ENCODE measurements around the gene SLBP. TPM values are rescaled to one million over a fixed set of nuclear protein-coding genes. Genes with fewer than 3 reads are reported as not detected.

Gene SLBP
- total and polyA plus RNA-seq, 4 donors = 25.1 to 35.1 (median 26.3) TPM

GRCh38 chr4:1726146-1726934 lies 14.2 kb upstream of the SLBP start:
- no peak overlapping the region for H3K27ac ChIP-seq (ENCODE audit: low read depth in 1 of 2, low read length in 2 of 2)
- H3K4me3 ChIP-seq (ENCODE audit: low read length in 2 of 2) = no peak overlapping the region
- 65 to 66% methylated on average over 17 of the region's 17 CpGs for WGBS, 2 donors
- no peaks in the 10 kb centered on the region for H3K36me3 ChIP-seq (ENCODE audit: control insufficient read depth in 1 of 2, insufficient read depth in 2 of 2, low read length in 1 of 2)
- peak; percentile 72 for ATAC-seq (ENCODE audit: low FRiP score)
- peak; percentile 92 to 95 for DNase-seq
- no peaks in the 10 kb centered on the region for H3K27me3 ChIP-seq (ENCODE audit: control insufficient read depth in 1 of 2, insufficient read depth in 2 of 2, low read length in 1 of 2)
- intact Hi-C loops (cut with DNase I) = loop anchor here in 1 of 2 donors (10.0 kb wide), 1 partner anchor 372 kb away; no protein-coding TSS in a partner anchor
- no peaks in the 10 kb centered on the region for H3K4me1 ChIP-seq (ENCODE audit: control insufficient read depth in 1 of 2, insufficient read depth in 2 of 2, low read length in 2 of 2)
- no peaks in the 10 kb centered on the region for H3K9me3 ChIP-seq (ENCODE audit: control insufficient read depth, low read length)

DNA sequence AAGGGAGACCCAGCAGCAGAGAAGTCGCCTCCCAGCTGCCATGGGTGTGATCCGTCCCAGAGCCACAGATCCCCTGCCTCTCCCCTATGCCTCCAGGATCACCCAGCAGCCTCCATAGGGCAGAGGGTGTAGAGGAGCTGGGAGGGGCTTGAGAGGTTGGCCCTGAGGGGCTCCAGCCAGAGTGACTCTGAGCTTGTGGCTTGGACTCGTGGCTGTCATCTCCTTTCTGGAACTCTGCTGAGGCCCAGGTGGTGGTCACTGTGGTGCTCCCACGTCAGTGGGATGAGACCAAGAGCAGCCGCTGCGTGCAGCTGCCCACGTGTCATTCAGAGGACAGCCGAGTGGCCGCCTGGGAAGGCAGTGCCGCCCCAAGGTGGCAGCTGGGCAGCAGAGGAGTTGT lies 13.4 kb upstream of the SLBP start:
- no peaks in the 10 kb centered on the region for H3K36me3 ChIP-seq (ENCODE audit: control insufficient read depth in 1 of 2, insufficient read depth in 2 of 2, low read length in 1 of 2)
- H3K27me3 ChIP-seq (ENCODE audit: control insufficient read depth in 1 of 2, insufficient read depth in 2 of 2, low read length in 1 of 2) = no peaks in the 10 kb centered on the region
- DNase-seq (peak; percentile 40 to 63), ATAC-seq (ENCODE audit: low FRiP score) (no peak)
- H3K4me1 ChIP-seq (ENCODE audit: control insufficient read depth in 1 of 2, insufficient read depth in 2 of 2, low read length in 2 of 2) = no peaks in the 10 kb centered on the region
- intact Hi-C loops (cut with DNase I) = loop anchor here in 1 of 2 donors (10.0 kb wide), 1 partner anchor 371 kb away; no protein-coding TSS in a partner anchor
- no peak overlapping the region for H3K27ac ChIP-seq (ENCODE audit: low read depth in 1 of 2, low read length in 2 of 2)
- WGBS, 2 donors = 86 to 89% methylated on average over 10 of the region's 10 CpGs
- no peaks in the 10 kb centered on the region for H3K9me3 ChIP-seq (ENCODE audit: control insufficient read depth, low read length)
- H3K4me3 ChIP-seq (ENCODE audit: low read length in 2 of 2) = no peak overlapping the region

DNA sequence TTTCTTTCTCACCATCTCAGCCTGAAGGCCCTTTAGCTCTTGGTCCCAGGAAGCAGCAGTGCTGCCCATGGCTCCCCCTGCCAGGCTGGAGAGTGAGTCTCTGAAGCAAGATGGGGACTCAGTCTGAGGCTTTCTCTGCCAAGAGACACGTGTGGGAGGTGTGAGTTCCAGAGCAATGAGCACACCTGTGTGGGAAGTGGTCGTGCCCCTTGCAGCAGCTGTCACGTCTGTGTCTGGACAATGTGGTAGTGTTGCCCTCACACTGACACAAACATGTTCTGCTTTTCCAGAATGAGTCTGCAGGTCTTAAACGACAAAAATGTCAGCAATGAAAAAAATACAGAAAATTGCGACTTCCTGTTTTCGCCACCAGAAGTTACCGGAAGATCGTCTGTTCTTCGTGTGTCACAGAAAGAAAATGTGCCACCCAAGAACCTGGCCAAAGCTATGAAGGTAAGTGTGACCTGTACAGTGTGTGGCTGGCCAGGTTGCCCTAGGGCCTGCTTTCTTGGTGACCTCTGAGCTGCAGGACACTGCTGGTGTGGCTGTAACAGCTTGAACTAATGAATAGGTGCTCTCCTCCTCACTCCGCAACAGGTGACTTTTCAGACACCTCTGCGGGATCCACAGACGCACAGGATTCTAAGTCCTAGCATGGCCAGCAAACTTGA lies 11.1 kb upstream of the SLBP start:
- no peaks in the 10 kb centered on the region for H3K36me3 ChIP-seq (ENCODE audit: control insufficient read depth in 1 of 2, insufficient read depth in 2 of 2, low read length in 1 of 2)
- H3K27ac ChIP-seq (ENCODE audit: low read depth in 1 of 2, low read length in 2 of 2) = no peak overlapping the region
- intact Hi-C loops (cut with DNase I) = loop anchor here (5.0 to 10.0 kb wide), 2 partner anchors 141 to 368 kb away; no protein-coding TSS in a partner anchor
- H3K9me3 ChIP-seq (ENCODE audit: control insufficient read depth, low read length) = no peaks in the 10 kb centered on the region
- WGBS, 2 donors = 78 to 82% methylated on average over 12 of the region's 12 CpGs
- H3K27me3 ChIP-seq (ENCODE audit: control insufficient read depth in 1 of 2, insufficient read depth in 2 of 2, low read length in 1 of 2) = no peaks in the 10 kb centered on the region
- DNase-seq = peak in 1 of 2 donors; percentile 20
- no peak for ATAC-seq (ENCODE audit: low FRiP score)
- no peaks in the 10 kb centered on the region for H3K4me1 ChIP-seq (ENCODE audit: control insufficient read depth in 1 of 2, insufficient read depth in 2 of 2, low read length in 2 of 2)
- H3K4me3 ChIP-seq (ENCODE audit: low read length in 2 of 2) = no peak overlapping the region

GRCh38 chr4:1722551-1723118 lies 10.5 kb upstream of the SLBP start:
- H3K4me1 ChIP-seq (ENCODE audit: control insufficient read depth in 1 of 2, insufficient read depth in 2 of 2, low read length in 2 of 2) = no peaks in the 10 kb centered on the region
- WGBS, 2 donors = 52 to 61% methylated on average over 18 of the region's 18 CpGs
- peaks cover 0 to under 1% of the 10 kb centered on the region in 2 donors for H3K36me3 ChIP-seq (ENCODE audit: control insufficient read depth in 1 of 2, insufficient read depth in 2 of 2, low read length in 1 of 2)
- intact Hi-C loops (cut with DNase I) = loop anchor here (5.0 to 10.0 kb wide), 2 partner anchors 140 to 368 kb away; no protein-coding TSS in a partner anchor
- no peaks in the 10 kb centered on the region for H3K9me3 ChIP-seq (ENCODE audit: control insufficient read depth, low read length)
- no peaks in the 10 kb centered on the region for H3K27me3 ChIP-seq (ENCODE audit: control insufficient read depth in 1 of 2, insufficient read depth in 2 of 2, low read length in 1 of 2)
- peak in 1 of 2 donors; percentile 72 for DNase-seq
- no peak for ATAC-seq (ENCODE audit: low FRiP score)
- no peak overlapping the region for H3K27ac ChIP-seq (ENCODE audit: low read depth in 1 of 2, low read length in 2 of 2)
- no peak overlapping the region for H3K4me3 ChIP-seq (ENCODE audit: low read length in 2 of 2)

GRCh38 chr4:1721666-1722550 lies 9.8 kb upstream of the SLBP start:
- Histone ChIP-seq H3K27ac (ENCODE audit: low read depth in 1 of 2, low read length in 2 of 2) (no peak overlapping the region), H3K9me3 (ENCODE audit: control insufficient read depth, low read length) (no peaks in the 10 kb centered on the region), H3K4me3 (ENCODE audit: low read length in 2 of 2) (peak overlapping the region in 1 of 2 donors; percentile 34), H3K27me3 (ENCODE audit: control insufficient read depth in 1 of 2, insufficient read depth in 2 of 2, low read length in 1 of 2) (no peaks in the 10 kb centered on the region), H3K4me1 (ENCODE audit: control insufficient read depth in 1 of 2, insufficient read depth in 2 of 2, low read length in 2 of 2) (no peaks in the 10 kb centered on the region), H3K36me3 (ENCODE audit: control insufficient read depth in 1 of 2, insufficient read depth in 2 of 2, low read length in 1 of 2) (peaks cover 0 to 2% of the 10 kb centered on the region in 2 donors)
- DNase-seq (peak in 1 of 2 donors; percentile 75), ATAC-seq (ENCODE audit: low FRiP score) (no peak)
- intact Hi-C loops (cut with DNase I) = loop anchor here (5.0 to 10.0 kb wide), 2 partner anchors 140 to 367 kb away; no protein-coding TSS in a partner anchor
- WGBS, 2 donors = 4 to 10% methylated on average over 29 to 61 of the region's 61 CpGs

GRCh38 chr4:1721003-1721665 lies 9.0 kb upstream of the SLBP start, which contains the start of the genes TACC3 and TMEM129:
Gene TACC3, plus strand, starts transcription at chr4:1721521. Its CDS starts 1,901 bp downstream, at chr4:1723422.
Gene TMEM129, minus strand, starts transcription at chr4:1721323. Its CDS starts 486 bp downstream, at chr4:1720837.
- ATAC-seq (ENCODE audit: low FRiP score) (peak; percentile 93), DNase-seq (peak; percentile 95)
- intact Hi-C loops (cut with DNase I) = loop anchor here (5.0 to 10.0 kb wide), 2 partner anchors 139 to 366 kb away; no protein-coding TSS in a partner anchor
- 0% methylated on average over 57 to 83 of the region's 83 CpGs for WGBS, 2 donors
- Histone ChIP-seq H3K27ac (ENCODE audit: low read depth in 1 of 2, low read length in 2 of 2) (peak within 1 kb of the TSS in 1 of 2 donors; percentile 86), H3K4me3 (ENCODE audit: low read length in 2 of 2) (peak within 1 kb of the TSS; percentile 34 to 39), H3K9me3 (ENCODE audit: control insufficient read depth, low read length) (no peaks in the 10 kb centered on the region), H3K27me3 (ENCODE audit: control insufficient read depth in 1 of 2, insufficient read depth in 2 of 2, low read length in 1 of 2) (no peaks in the 10 kb centered on the region), H3K36me3 (ENCODE audit: control insufficient read depth in 1 of 2, insufficient read depth in 2 of 2, low read length in 1 of 2) (peaks cover 0 to 2% of the 10 kb centered on the region in 2 donors), H3K4me1 (ENCODE audit: control insufficient read depth in 1 of 2, insufficient read depth in 2 of 2, low read length in 2 of 2) (no peaks in the 10 kb centered on the region)

DNA sequence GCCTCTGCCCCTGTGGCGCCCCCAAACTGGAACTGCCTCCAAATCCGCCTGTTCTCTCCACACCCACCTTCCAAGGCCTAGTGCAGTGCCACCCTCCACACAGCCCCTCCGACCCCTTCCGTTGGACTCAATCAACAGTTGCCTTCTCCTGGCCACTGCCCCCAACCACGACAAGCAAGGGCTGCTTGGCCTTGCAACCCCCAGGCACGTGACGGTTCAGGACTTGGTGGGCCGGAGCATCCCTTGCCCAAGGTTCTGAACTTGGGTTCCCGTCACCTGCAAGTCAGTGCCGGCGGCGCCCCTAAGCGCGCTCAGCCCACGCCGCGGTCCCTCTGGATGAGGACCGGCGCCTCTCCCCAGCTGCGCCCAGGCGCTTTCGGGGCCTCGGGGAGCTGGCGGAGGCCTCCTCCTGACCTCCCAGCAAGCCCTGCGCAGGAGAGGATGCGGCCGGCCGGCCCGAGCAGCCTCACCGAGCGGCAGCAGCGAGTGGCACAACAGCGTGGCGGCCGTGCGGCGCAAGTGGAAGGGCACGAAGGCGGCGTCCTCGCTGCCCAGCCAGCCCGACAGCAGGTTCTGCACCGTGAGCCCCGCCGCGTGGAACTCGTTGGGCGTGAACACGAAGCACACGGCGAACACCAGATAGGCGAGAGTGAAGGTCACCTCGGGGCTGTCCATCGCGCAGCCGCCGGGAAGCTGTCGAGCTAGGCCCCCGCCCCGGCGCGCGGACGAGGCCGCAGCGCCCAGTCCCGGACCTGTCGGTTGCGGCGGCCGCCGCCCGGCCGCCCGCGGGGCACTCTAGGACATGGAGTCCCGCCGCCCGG lies 8.3 kb upstream of the SLBP start:
- Histone ChIP-seq H3K27ac (ENCODE audit: low read depth in 1 of 2, low read length in 2 of 2) (peak overlapping the region in 1 of 2 donors; percentile 86), H3K27me3 (ENCODE audit: control insufficient read depth in 1 of 2, insufficient read depth in 2 of 2, low read length in 1 of 2) (no peaks in the 10 kb centered on the region), H3K36me3 (ENCODE audit: control insufficient read depth in 1 of 2, insufficient read depth in 2 of 2, low read length in 1 of 2) (peaks cover 0 to 2% of the 10 kb centered on the region in 2 donors), H3K4me1 (ENCODE audit: control insufficient read depth in 1 of 2, insufficient read depth in 2 of 2, low read length in 2 of 2) (no peaks in the 10 kb centered on the region), H3K9me3 (ENCODE audit: control insufficient read depth, low read length) (no peaks in the 10 kb centered on the region), H3K4me3 (ENCODE audit: low read length in 2 of 2) (peak overlapping the region; percentile 23 to 39)
- ATAC-seq (ENCODE audit: low FRiP score) (peak; percentile 24), DNase-seq (peak; percentile 77 to 86)
- intact Hi-C loops (cut with DNase I) = loop anchor here (5.0 to 10.0 kb wide), 2 partner anchors 138 to 366 kb away; no protein-coding TSS in a partner anchor
- WGBS, 2 donors = 1% methylated on average over 60 to 79 of the region's 79 CpGs

All from aorta (tissue), 5 donors.